GM18519 (cell line): ENCODE results near the gene TMEM45A.
"Not testable (repeated sequence)": the region's sequence is repeated elsewhere in the genome, so short reads cannot be mapped to it uniquely, and the experiment has no call there.

Experiments
- ATAC-seq: cut with Tn5 transposase; IDR thresholded peaks from one replicate; pipeline ENCODE4 v1.9.1; 2021; ENCODE audit warnings: mild to moderate bottlenecking, moderate library complexity; ENCODE audit not compliant: unreplicated experiment, low FRiP score

The TMEM45A gene

GRCh38 chr3:100482176-100482575 is 10.2 kb upstream of the TMEM45A start:
- no peak for ATAC-seq

GRCh38 chr3:100483529-100483928 is 8.9 kb upstream of the TMEM45A start:
- no peak for ATAC-seq

- no peak for ATAC-seq
Measured at GRCh38 chr3:100486808-100487207, 5.6 kb upstream of the TMEM45A start.

- no peak for ATAC-seq
Measured at GRCh38 chr3:100489118-100489517, 3.3 kb upstream of the TMEM45A start.

GRCh38 chr3:100496711-100497261 is 4.4 kb downstream of the TMEM45A start:
- peak; percentile 30 for ATAC-seq

GRCh38 chr3:100499651-100500050 is 7.2 kb downstream of the TMEM45A start:
- no peak for ATAC-seq

- ATAC-seq = no peak
Measured at GRCh38 chr3:100500320-100500880, 8.0 kb downstream of the TMEM45A start.

- no peak for ATAC-seq
Measured at GRCh38 chr3:100503448-100503847, 11.0 kb downstream of the TMEM45A start.

- no peak for ATAC-seq
Measured at GRCh38 chr3:100506355-100506754, 13.9 kb downstream of the TMEM45A start.

GRCh38 chr3:100509818-100510217 is 17.4 kb downstream of the TMEM45A start:
- not testable (repeated sequence) for ATAC-seq

GRCh38 chr3:100516232-100516631 is 23.8 kb downstream of the TMEM45A start:
- no peak for ATAC-seq

- no peak for ATAC-seq
Measured at GRCh38 chr3:100516838-100517237, 24.4 kb downstream of the TMEM45A start.

- ATAC-seq = no peak
Measured at GRCh38 chr3:100517276-100517675, 24.9 kb downstream of the TMEM45A start.

- no peak for ATAC-seq
Measured at GRCh38 chr3:100518244-100518643, 25.8 kb downstream of the TMEM45A start.

GRCh38 chr3:100518983-100519382 is 26.6 kb downstream of the TMEM45A start:
- ATAC-seq = no peak

GRCh38 chr3:100521439-100521845 is 29.0 kb downstream of the TMEM45A start:
- ATAC-seq = no peak

GRCh38 chr3:100522125-100522524 is 29.7 kb downstream of the TMEM45A start:
- ATAC-seq = no peak

GRCh38 chr3:100523050-100523760 is 30.8 kb downstream of the TMEM45A start:
- ATAC-seq = no peak

- no peak for ATAC-seq
Measured at GRCh38 chr3:100525753-100526612, 33.6 kb downstream of the TMEM45A start.

- no peak for ATAC-seq
Measured at GRCh38 chr3:100526613-100527346, 34.4 kb downstream of the TMEM45A start.
